Measurements from ENCODE around the gene PTPN4.

GRCh38 chr2:119786295-119786694 lies 26.6 kb downstream of the PTPN4 start:
- no peak for TF ChIP-seq SIRT6 (IDR thresholded peaks at IDR 0.05; ENCODE audit: low read length)
- no peak for TF ChIP-seq BRCA1 (IDR thresholded peaks at IDR 0.05; ENCODE audit: low read depth, low read length)
- TF ChIP-seq CTCF (IDR thresholded peaks at IDR 0.05; ENCODE audit: control extremely low read depth in 1 of 3, insufficient read depth in 1 of 3, low read depth in 1 of 3, low read length in 3 of 3) = no peak

Measured in H1 (cell line).